Activated CD8-positive, alpha-beta T cell treated with anti-CD3 and anti-CD28 coated beads, Interleukin-2, amount 10 ng/mL, durations not matched to agents 7 days and 5 days (primary cell): ENCODE data around the gene FANCC. TPM values are rescaled to one million over a fixed set of nuclear protein-coding genes. Genes with fewer than 3 reads are reported as not detected.
"Not testable (repeated sequence)": the region's sequence is repeated elsewhere in the genome, so short reads cannot be mapped to it uniquely, and the experiment has no call there.

Source experiments
- ATAC-seq: fragments of 150-1000 bp; cut with Tn5 transposase; one replicate; pipeline ENCODE4 v1.10.0; 2021; ENCODE audit warnings: moderate library complexity
- CTCF ChIA-PET: fragments of 350-600 bp; sonication (Branson Sonifier 250); formaldehyde crosslinking; loops from one replicate; lab custom pipeline; 2021; ENCODE audit warnings: antibody characterized with exemption; lab: Charles Lee
- POLR2A ChIA-PET: fragments of 350-600 bp; sonication (Branson Sonifier 250); formaldehyde crosslinking; loops from one replicate; lab custom pipeline; 2021; ENCODE audit warnings: antibody characterized with exemption; lab: Charles Lee
- DNase-seq: peaks from one replicate; pipeline ENCODE4 v3.0.0-alpha.2; 2020
- H3K27ac Mint-ChIP-seq: one replicate; pipeline ENCODE4 v1.8.0; 2021; ENCODE audit warnings: mild to moderate bottlenecking, mixed read lengths
- H3K27me3 Mint-ChIP-seq: one replicate; pipeline ENCODE4 v1.8.0; 2021; ENCODE audit warnings: low read depth, mixed read lengths
- H3K36me3 Mint-ChIP-seq: one replicate; pipeline ENCODE4 v1.8.0; 2021; ENCODE audit warnings: low read depth, mixed read lengths
- H3K4me1 Mint-ChIP-seq: one replicate; pipeline ENCODE4 v1.8.0; 2021; ENCODE audit warnings: low read depth, mixed read lengths
- H3K4me3 Mint-ChIP-seq: one replicate; pipeline ENCODE4 v1.8.0; 2021; ENCODE audit warnings: mild to moderate bottlenecking, mixed read lengths
- H3K9me3 Mint-ChIP-seq: one replicate; pipeline ENCODE4 v1.8.0; 2022; ENCODE audit warnings: mixed read lengths; ENCODE audit not compliant: insufficient read depth
- total RNA-seq, 2 experiments: library from RNA; stranded (reverse); gene quantifications; one replicate each; pipeline ENCODE4 v1.2.3, GENCODE V29; 2021

Gene FANCC
- total RNA-seq, 2 experiments from 2014 or later = 18.2 to 19.0 TPM

DNA sequence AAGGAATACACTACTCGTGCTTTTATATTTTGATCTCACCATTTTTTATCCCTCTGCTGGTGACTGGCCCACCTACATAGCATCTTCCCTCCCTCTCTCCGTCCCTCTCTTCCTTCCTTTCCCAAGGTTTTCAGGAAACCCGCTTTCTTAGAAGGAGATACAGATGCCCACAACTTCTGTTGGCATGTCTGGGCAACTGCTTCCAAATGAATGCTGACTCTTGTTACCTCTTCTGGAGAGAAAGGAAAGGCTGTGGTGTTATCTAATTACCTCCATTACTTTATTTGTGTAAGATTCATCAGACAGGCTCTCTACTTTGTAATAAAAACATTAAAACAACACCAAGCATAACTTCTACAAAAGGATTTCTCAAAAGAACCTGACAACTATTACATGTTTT lies 20.2 kb downstream of the FANCC start:
- Mint-ChIP-seq H3K27ac (no peak overlapping the region), H3K36me3 (peaks cover 4% of the 10 kb centered on the region), H3K9me3 (no peaks in the 10 kb centered on the region), H3K4me1 (peaks cover 2% of the 10 kb centered on the region), H3K27me3 (no peaks in the 10 kb centered on the region), H3K4me3 (no peak overlapping the region)
- ChIA-PET POLR2A (no interaction called here), CTCF (no interaction called here)
- DNase-seq = no peak
- no peak for ATAC-seq

DNA sequence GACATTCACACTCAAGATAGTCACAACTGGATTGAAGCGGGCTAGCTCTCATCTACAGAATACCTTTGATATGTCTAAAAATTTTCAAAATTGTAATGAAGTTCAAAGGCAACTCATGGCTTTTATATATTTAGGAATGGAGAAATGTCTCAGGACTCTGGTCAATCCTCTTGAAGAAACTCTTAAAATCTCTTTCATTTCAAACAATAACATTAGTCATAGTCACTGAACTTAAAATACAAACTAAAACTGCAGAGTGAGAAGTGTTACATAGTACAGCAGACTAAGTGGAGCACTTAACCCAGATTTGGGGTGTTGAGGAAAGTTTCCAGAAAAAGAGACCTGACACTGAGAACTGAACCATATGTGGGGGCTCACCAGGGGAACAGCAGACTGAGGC lies 20.7 kb downstream of the FANCC start:
- ChIA-PET CTCF (no interaction called here), POLR2A (no interaction called here)
- H3K4me3 Mint-ChIP-seq = no peak overlapping the region
- no peak for ATAC-seq
- H3K27ac Mint-ChIP-seq = no peak overlapping the region
- DNase-seq = no peak
- H3K9me3 Mint-ChIP-seq = no peaks in the 10 kb centered on the region
- H3K27me3 Mint-ChIP-seq = no peaks in the 10 kb centered on the region
- peaks cover 7% of the 10 kb centered on the region for H3K36me3 Mint-ChIP-seq
- no peaks in the 10 kb centered on the region for H3K4me1 Mint-ChIP-seq

DNA sequence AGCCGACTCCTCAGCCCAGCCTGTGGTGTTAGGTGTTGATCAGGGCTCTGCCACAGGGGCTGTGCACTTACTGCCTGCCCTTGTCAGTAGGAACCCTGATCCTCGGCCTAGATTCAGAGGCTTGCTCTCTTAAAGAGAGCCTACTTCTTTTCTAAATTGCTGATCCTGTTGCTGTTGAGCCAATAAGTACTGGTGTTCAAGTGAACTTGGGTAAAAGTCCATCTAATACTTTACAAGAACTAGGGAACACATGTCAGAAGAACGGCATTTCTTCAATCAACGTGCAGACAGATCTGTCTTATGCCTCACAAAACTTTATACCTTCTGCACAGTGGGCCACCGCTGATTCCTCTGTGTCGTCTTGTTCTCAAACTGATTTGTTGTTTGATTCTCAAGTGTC lies 24.2 kb downstream of the FANCC start:
- H3K9me3 Mint-ChIP-seq, ATAC-seq, DNase-seq, H3K36me3 Mint-ChIP-seq, H3K27me3 Mint-ChIP-seq, H3K4me3 Mint-ChIP-seq, H3K27ac Mint-ChIP-seq, POLR2A ChIA-PET, H3K4me1 Mint-ChIP-seq, CTCF ChIA-PET: not testable (repeated sequence)

DNA sequence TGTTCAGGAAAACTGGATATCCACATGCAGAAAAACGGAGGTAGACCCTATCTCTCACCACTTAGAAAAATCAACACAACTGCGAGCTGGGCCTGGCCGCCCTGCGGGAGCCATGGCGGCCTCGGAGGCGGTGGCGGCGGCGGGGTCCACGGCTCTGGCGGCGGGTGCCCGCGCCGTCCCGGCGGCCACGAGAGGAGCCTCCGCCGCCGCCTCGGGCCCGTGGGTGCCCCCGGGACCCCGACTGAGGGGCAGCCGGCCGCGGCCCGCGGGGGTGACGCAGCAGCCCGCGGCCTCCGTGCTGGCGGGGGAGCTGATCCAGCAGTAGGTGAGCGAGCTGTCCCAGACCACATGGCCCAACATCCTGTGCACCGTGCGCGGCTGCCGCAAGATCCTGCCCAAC lies 25.3 kb downstream of the FANCC start:
- CTCF ChIA-PET = no interaction called here

DNA sequence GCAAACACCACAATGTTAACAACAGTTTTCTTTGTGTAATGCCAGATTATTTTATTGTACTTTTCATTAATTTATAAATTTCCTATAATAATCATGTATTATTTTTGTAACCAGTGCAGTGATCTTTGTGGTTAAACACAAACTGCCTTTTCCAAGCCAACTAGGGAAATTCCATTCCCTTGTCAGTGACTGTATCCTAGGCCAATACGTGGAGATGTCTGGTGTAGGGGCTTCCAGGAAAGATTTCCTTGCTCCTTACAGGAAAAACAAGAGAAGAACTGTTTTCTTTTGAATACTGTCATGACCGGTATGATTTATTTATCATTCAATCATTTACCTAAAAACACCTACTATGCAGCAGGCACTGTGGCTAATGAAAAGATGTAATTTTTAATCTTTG lies 31.4 kb downstream of the FANCC start:
- Mint-ChIP-seq H3K36me3 (no peaks in the 10 kb centered on the region), H3K27ac (no peak overlapping the region), H3K27me3 (no peaks in the 10 kb centered on the region), H3K9me3 (peaks cover 6% of the 10 kb centered on the region), H3K4me3 (no peak overlapping the region), H3K4me1 (no peaks in the 10 kb centered on the region)
- DNase-seq (no peak), ATAC-seq (no peak)
- POLR2A ChIA-PET = no interaction called here
- CTCF ChIA-PET = no interaction called here

More for the DNA sequence above, 25.3 kb downstream of the FANCC start:
- POLR2A ChIA-PET = no interaction called here
- no peaks in the 10 kb centered on the region for H3K27me3 Mint-ChIP-seq
- no peak overlapping the region for H3K27ac Mint-ChIP-seq
- ATAC-seq (no peak), DNase-seq (no peak)
- H3K4me1 Mint-ChIP-seq = no peaks in the 10 kb centered on the region
- no peaks in the 10 kb centered on the region for H3K9me3 Mint-ChIP-seq
- H3K4me3 Mint-ChIP-seq = no peak overlapping the region
- H3K36me3 Mint-ChIP-seq = peaks cover 7% of the 10 kb centered on the region

DNA sequence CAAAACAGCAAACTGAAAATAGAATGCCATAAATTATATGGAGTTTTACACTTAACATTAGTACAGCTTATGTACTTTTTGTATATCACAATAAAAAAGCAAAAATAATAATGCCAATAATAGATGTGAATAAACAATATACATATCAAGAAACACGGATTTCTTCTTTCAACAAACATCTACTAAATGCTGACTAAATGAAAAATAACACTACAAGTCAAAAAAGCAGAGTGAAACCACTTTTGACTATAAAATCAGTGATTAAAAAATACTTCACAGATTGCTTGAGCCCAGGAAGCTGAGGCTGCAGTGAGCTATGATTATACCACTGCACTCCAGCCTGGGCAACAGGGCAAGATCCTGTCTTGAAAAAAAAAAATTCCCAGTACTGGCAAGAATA lies 32.2 kb downstream of the FANCC start:
- DNase-seq = no peak
- Mint-ChIP-seq H3K27me3 (no peaks in the 10 kb centered on the region), H3K9me3 (peaks cover 15% of the 10 kb centered on the region), H3K36me3 (peaks cover 4% of the 10 kb centered on the region), H3K4me1 (no peaks in the 10 kb centered on the region), H3K27ac (no peak overlapping the region), H3K4me3 (no peak overlapping the region)
- ATAC-seq = no peak
- ChIA-PET CTCF (interaction anchor here (0.7 kb wide), 1 partner anchor 412 kb away, joined by 3 read pairs; no protein-coding TSS in a partner anchor), POLR2A (no interaction called here)

DNA sequence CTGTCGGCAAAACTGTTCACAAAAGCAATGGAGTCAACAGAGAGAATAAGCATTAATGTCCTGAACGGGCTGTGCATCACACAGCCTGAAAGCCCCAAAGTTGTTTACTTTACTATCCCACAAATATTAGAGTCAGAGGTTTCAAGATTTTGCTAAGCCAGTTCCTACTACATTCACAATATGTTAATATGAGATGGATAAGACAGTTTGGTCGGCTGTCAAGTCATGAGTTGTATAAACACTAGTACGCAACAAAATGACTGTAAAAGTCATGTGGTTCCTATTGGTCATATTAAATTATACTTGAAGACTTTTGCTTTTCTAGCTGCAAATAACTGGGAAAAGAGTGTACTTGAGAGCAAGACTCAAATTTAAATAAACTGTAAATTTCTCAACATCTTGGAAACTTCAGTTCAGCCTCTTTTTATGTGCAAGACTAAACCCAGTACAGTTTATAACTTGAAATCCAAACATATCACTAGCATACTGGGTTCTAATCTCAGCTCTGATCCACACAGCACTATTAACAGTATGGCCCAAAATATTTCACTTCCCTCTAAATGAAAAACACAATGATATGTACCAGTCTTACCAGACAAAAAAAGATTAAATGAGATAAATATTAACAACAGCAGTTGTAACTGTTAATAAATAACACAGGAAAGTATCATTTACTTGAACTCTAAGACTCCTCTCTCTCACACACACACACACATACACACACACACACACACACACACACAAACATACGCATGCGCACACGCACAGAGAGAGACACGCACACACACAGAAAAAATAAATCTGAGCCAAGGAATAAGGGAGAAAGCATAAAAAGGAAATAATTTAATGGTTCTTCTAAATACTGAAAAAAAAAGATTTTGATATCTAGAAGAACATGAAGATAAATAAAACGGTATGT lies 33.1 kb downstream of the FANCC start:
- Mint-ChIP-seq H3K4me3 (no peak overlapping the region), H3K27me3 (no peaks in the 10 kb centered on the region), H3K4me1 (no peaks in the 10 kb centered on the region), H3K9me3 (peaks cover 20% of the 10 kb centered on the region), H3K36me3 (peaks cover 7% of the 10 kb centered on the region), H3K27ac (no peak overlapping the region)
- ChIA-PET POLR2A (no interaction called here), CTCF (interaction anchor here (0.7 kb wide), 1 partner anchor 413 kb away, joined by 3 read pairs; no protein-coding TSS in a partner anchor)
- no peak for DNase-seq
- no peak for ATAC-seq

DNA sequence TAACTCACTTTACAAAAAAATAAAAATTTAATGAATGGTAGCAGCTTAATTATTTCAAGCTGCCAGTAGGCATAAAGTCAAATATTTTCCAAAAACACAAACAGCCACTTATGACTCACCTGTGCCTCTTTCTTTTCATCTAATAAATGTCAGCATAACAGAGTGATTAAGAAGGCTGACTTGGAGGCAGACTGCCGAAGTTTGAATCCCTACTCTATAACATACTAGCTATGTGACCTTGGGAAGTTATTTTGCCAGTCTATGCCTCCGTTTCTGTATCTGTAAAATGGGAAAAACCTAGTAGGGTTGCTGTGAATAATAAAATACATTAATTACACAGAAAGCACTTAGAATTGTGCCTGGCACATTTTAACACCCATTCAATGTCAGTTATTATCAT lies 33.8 kb downstream of the FANCC start:
- Mint-ChIP-seq H3K36me3 (peaks cover 7% of the 10 kb centered on the region), H3K9me3 (peaks cover 20% of the 10 kb centered on the region), H3K4me1 (no peaks in the 10 kb centered on the region), H3K27me3 (no peaks in the 10 kb centered on the region), H3K27ac (no peak overlapping the region), H3K4me3 (no peak overlapping the region)
- DNase-seq (no peak), ATAC-seq (no peak)
- POLR2A ChIA-PET = no interaction called here
- CTCF ChIA-PET = no interaction called here

DNA sequence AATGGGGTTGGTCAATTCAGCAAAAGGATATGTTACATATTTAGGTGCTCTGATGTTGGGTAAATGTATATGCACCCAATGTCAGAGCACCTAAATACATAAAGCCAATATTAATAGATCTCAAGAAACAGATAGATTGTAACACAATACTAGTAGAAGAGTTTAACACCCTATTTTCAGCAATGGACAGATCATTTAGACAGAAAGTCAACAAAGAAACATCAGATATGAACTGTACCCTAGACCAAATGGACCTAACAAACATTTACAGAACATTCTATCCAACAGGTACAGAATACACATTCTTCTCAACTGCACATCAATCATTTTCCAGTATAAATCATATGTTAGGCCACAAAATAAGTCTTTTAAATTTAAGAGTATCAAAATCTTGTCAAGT lies 35.2 kb downstream of the FANCC start:
- Mint-ChIP-seq H3K36me3 (peaks cover 10% of the 10 kb centered on the region), H3K27ac (no peak overlapping the region), H3K9me3 (peaks cover 31% of the 10 kb centered on the region), H3K4me3 (no peak overlapping the region), H3K27me3 (no peaks in the 10 kb centered on the region), H3K4me1 (no peaks in the 10 kb centered on the region)
- POLR2A ChIA-PET = no interaction called here
- CTCF ChIA-PET = no interaction called here
- no peak for DNase-seq
- ATAC-seq = no peak

DNA sequence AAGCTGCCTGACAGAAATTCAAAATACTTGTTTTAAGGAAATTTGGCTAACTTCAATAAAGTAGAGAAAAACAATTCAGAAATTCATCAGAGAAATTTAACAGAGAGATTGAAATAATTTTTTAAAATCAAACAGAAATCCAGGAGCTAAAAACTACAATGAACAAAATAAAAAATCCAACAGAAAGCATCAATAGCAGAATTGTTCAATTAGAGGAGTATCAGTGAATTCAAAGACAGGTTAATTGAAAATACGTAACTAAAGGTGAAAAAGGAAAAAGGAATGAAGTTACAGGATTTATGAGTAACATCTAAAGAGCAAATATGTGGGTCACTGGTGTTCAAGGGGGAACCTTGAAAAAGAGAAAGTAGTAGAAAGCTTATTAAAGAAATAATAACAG lies 36.8 kb downstream of the FANCC start:
- Mint-ChIP-seq H3K4me1 (peaks cover 3% of the 10 kb centered on the region), H3K27me3 (no peaks in the 10 kb centered on the region)
- CTCF ChIA-PET = interaction anchor here (1.3 kb wide), 1 partner anchor 154 kb away, joined by 3 read pairs; no protein-coding TSS in a partner anchor

DNA sequence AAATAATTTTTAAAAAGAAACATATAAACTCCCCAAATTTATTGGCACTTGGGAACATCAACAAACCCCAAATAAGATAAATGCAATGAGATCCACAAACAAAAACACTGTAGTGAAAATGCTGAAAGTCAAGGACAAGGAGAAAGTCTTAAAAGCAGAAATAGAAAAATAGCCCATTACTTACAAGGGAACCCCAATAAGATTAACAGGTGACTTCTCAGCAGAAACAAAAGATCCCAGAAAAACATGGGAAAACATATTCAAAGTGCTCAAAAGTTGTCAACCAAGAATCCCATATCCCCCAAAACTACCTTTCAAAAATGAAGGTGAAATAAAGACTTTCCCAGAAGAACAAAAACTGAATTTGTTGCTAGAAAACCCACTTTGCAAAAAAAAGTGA lies 40.0 kb downstream of the FANCC start:
- ATAC-seq (no peak), DNase-seq (no peak)
- ChIA-PET CTCF (no interaction called here), POLR2A (no interaction called here)
- Mint-ChIP-seq H3K9me3 (peaks cover 31% of the 10 kb centered on the region), H3K4me1 (peaks cover 10% of the 10 kb centered on the region), H3K4me3 (no peak overlapping the region), H3K27ac (no peak overlapping the region), H3K36me3 (peaks cover 12% of the 10 kb centered on the region), H3K27me3 (no peaks in the 10 kb centered on the region)

More for the DNA sequence above, 36.8 kb downstream of the FANCC start:
- Mint-ChIP-seq H3K9me3 (peaks cover 31% of the 10 kb centered on the region), H3K4me3 (no peak overlapping the region), H3K27ac (no peak overlapping the region), H3K36me3 (peaks cover 10% of the 10 kb centered on the region)
- POLR2A ChIA-PET = no interaction called here
- DNase-seq = no peak
- ATAC-seq = no peak

DNA sequence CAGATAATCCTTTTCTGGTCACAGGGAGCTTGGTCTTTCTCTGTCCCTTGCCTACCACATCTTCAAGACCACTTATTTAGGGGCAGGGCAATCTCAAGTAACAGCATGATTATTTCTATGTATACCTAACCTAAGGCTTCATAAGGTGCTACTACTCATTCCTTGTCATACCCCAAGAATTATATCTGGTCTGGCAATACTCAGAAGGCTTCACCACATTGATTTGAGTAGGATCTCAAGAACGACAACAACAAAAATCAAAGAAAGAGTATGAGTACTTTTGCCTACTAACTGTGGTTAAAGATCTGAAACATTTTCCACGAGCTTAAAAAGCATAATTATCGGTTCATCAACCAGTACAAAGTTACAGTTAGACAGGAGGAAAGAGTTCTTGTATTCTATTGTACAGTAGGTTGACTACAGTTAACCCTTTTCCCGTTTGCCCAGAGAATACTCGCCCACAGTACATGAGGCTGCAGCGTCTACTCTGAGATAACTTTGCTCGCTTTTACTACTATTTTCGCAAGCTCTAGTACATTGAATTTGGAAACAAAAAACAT lies 41.0 kb downstream of the FANCC start:
- CTCF ChIA-PET = no interaction called here
- no peak for ATAC-seq
- POLR2A ChIA-PET = no interaction called here

More for the DNA sequence above, 41.0 kb downstream of the FANCC start:
- no peak overlapping the region for H3K27ac Mint-ChIP-seq
- DNase-seq = no peak
- H3K36me3 Mint-ChIP-seq = peaks cover 12% of the 10 kb centered on the region
- peaks cover 10% of the 10 kb centered on the region for H3K4me1 Mint-ChIP-seq
- no peak overlapping the region for H3K4me3 Mint-ChIP-seq
- H3K27me3 Mint-ChIP-seq = no peaks in the 10 kb centered on the region
- H3K9me3 Mint-ChIP-seq = peaks cover 28% of the 10 kb centered on the region
